GM18519 (cell line): Measurements from ENCODE around the gene TEN1.
"Not testable (repeated sequence)": the region's sequence is repeated elsewhere in the genome, so short reads cannot be mapped to it uniquely, and the experiment has no call there.

Source experiments
- ATAC-seq: cut with Tn5 transposase; IDR thresholded peaks from one replicate; pipeline ENCODE4 v1.9.1; 2021; ENCODE audit warnings: mild to moderate bottlenecking, moderate library complexity; ENCODE audit not compliant: unreplicated experiment, low FRiP score

The TEN1 gene

DNA sequence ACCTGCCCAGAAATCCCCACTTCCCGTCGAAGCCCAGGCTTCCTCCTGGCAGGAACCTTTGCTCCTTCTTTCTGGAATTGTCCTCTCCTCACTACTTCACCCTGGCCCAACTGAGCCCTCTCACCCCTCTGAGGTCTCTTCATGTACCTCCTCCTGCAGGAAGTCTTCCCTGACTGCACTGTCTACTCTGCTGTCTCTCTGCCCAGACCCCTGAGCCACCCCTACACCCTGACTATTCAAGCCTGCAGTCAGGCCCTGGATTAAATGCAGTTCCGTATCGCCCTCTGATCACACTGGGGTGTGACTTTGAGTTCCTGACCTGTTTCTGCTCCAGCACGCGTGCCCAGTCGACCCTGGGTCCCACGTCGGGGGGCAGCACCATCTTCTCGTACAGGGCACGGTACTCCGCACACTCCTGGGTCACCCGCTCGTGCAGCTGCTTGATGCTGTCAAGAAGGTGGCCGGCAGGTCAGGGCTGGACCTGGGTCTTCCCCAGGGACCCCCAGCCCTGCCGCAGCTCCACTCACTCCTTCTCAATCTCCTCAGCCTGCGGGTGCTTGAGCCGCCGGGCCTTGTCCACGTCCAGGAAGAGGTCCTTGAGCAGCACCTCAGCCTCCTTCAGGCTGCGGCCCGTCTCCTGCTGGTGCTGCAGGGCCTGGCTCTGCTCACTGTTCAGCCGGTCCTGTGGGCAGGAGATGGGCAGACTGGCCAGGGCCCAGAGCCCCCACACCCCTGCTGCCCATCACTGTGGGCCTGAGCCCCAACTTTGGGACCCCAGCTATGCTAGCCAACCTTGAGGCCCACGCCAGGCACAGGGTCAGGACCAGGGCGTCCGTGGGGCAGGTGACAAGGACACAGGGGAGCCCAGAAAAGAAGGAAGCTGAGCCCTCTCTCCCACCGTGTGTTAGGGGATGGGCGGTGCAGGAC lies 44.2 kb downstream of the TEN1 start:
- ATAC-seq, result no peak

DNA sequence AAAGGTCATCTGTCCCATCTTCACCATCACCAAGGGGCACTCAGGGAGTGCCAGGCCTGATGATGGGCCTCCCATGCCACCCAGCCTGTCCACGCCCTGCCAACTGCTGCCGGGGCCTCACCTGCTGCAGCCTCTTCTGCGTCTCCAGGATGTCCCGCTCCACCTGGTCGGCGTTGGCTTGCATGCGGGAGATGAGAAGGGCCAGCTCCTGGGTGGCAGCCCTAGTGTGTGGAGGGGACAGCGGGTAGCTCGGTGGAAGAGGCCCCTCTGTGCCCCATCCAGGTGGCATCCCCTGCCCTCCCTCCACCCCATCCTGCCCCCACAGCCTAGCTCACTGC lies 44.8 kb downstream of the TEN1 start:
- no peak for ATAC-seq

- no peak for ATAC-seq
Observed at GRCh38 chr17:76024353-76024752, 45.3 kb downstream of the TEN1 start.

GRCh38 chr17:76025294-76025693 lies 46.3 kb downstream of the TEN1 start:
- no peak for ATAC-seq

DNA sequence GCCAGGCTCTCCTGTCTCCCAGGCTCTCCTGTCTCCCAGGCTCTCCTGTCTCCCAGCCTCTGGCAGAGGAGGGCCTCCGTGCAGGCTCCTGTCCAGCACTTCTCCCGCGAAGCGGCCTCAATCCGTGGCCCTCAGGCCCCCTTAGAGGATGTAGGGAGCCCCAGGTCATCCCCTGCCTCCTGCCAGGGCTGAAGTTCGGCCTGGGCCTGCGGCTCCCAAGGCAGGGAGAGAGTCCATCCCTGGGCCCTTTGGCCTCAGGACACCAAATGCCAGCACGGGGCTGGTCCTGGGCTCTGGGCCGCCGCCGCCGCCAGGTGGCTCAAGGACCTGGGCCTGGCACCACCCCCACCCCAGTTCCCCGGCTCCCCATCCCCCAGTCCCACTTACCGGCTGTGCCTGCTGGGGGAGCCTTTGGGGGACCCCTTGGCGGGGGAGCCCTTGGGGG lies 47.7 kb downstream of the TEN1 start:
- no peak for ATAC-seq

- no peak for ATAC-seq
Observed at GRCh38 chr17:76027159-76027839, 48.3 kb downstream of the TEN1 start, which contains the start of gene EVPL. EVPL (minus strand) TSS chr17:76027306; CDS start chr17:76027198, 108 bp downstream.

GRCh38 chr17:76032073-76032779 lies 53.2 kb downstream of the TEN1 start:
- no peak for ATAC-seq

DNA sequence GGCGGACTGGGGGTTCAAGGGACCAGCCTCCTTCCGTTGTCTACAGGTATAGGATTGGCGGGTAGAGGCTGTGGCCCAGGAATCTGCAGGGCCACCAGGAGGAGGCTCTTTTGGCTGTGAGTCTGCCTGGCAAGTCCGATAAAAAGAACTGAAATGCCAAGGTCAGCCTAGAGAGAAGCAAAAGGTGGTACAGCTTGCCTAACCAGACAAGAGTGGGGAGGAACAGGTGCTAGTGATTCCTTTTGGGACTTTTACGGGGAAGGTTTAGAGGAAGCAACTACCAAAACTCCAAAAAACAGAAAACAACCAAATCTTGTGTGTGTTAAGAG lies 53.7 kb downstream of the TEN1 start:
- no peak for ATAC-seq

DNA sequence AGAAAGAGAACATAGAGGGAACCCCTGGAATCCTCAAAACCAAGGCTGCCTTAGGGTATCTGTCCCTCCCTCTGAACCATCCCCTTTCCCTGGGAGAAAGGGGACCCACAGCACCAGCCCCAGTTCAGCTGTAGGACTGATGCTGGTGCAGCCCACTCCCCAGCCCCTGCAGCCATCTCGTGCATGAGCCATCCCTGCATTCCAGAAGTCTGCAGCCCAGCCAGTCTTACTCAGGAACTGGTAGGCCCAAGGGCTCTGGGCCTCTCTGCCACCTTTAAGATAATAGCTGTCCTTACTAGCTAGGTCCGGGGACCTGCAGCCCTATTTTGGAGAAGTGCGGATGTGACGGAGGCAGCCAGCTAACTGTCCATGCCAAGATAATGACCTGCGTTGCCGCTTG lies 54.1 kb downstream of the TEN1 start:
- no peak for ATAC-seq

DNA sequence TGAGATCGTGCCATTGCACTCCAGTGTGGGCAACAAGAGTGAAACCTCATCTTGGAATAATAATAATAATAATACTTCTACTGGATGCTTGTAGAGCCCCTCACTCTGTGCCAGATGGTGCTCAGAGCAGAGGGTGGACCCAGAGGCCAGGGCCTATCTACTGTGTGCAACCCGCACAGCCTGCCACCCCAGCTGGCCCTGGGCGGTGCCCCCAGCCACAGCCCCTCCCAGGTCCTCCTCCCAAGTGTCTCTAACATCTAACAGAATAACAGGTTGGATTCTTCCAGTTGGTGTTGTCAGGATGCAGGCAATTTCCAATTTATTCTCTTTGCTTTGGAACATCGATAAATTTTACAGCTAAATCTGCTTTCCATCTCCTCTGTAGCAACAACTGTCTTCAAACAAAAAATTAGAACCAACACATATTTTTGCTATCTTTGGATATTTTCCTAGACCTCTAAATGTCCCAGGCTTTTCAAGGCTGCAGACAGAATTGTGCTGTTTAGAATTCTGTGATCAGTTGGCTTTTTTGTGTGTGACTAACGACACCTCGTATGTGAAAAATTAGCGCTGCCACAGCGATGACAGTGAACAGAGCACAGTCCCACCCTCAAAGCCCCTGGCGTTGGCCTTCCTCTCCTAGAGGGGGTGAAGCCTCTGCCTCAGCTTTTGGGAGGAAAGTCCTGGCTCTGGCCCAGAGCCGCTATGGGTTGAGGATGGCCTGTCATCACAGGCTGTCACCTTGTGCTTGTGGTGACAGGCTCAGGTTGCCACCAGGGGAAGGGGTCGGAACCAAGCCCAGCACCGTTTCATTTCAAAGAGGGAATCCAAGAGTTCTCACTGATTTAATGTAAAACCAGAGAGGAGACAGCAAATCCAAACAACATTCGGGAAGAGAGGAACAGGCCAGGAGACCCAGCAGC lies 55.6 kb downstream of the TEN1 start:
- no peak for ATAC-seq

GRCh38 chr17:76036497-76037261 lies 57.6 kb downstream of the TEN1 start:
- ATAC-seq, result no peak

- ATAC-seq, result no peak
Observed at GRCh38 chr17:76038050-76038449, 59.0 kb downstream of the TEN1 start.

- ATAC-seq, result no peak
Observed at GRCh38 chr17:76039121-76039520, 60.1 kb downstream of the TEN1 start.

GRCh38 chr17:76040376-76040775 lies 61.3 kb downstream of the TEN1 start:
- no peak for ATAC-seq

DNA sequence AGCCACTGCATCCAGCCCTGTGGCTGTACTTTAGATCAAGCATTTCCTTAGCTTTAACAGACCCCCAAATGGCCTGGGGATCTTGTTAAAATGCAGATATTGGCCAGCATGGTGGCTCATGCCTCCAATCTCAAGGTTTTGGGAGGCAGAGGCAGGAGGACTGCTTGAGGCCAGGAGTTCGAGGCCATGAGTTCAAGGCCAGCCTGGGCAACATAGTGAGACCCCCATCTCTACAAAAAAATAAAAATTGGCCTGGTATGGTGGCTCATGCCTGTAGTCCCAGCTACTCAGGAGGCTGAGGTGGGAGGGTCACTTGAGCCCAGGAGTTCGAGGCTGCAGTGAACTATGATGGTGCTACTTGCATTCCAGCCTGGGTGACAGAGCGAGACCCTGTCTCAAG lies 63.8 kb downstream of the TEN1 start:
- ATAC-seq, result not testable (repeated sequence)

GRCh38 chr17:76044475-76045007 lies 65.5 kb downstream of the TEN1 start:
- ATAC-seq, result not testable (repeated sequence)

DNA sequence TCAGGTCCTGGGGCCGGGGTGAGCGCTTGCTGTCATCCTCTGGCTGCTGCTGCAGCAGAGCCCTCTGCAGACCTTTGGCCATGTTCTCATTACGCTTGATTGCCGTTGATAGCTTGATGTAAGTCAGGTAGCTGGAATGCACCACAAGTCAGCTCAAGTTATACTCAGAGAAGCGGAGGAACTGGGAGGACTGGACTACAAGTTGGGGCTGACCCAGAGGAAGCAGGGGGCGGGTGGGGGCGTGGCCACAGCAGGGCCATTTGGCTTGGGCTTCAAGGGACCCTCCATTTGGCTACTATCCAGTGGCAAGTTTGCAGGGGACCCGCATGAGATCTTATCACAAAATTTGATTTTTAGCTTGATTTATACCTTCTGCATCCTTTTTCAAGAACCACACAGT lies 67.0 kb downstream of the TEN1 start:
- no peak for ATAC-seq

GRCh38 chr17:76048025-76048605 lies 69.1 kb downstream of the TEN1 start:
- ATAC-seq, result no peak

DNA sequence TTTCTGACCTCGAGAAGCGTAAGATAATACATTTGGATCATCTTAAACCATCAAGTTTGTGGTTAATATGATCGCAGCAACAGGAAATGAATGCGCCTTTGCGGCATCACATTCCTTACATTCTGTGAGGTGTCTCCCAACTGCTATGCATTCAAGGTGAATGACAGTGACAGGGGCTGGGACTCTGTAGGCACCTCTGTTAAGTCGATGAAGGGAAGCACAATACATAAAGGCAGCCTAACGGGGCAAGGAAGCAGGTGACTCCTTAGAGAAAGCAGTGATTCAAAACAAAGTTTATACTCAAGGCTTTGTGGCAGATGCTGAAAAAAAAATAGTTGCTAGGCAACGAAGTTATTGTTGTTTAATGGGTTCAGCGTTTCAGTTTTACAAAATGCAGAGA lies 69.7 kb downstream of the TEN1 start:
- ATAC-seq, result no peak
